WTC11 (cell line): ENCODE results near the gene FITM1. TPM values are rescaled to one million over a fixed set of nuclear protein-coding genes. Genes with fewer than 3 reads are reported as not detected.

ENCODE experiments used
- ATAC-seq: fragments of 200-7000 bp; cut with Tn5 transposase; 2 replicates; pipeline ENCODE4 v1.10.0; 2021; ENCODE audit warnings: mild to moderate bottlenecking, moderate library complexity
- CTCF ChIA-PET: fragments of 300-600 bp; sonication (Branson Sonifier 250); formaldehyde crosslinking; loops from one replicate; lab custom pipeline; 2021; ENCODE audit warnings: antibody characterized with exemption; lab: Charles Lee
- POLR2A ChIA-PET: fragments of 350-600 bp; sonication (Branson Sonifier 250); formaldehyde crosslinking; loops from one replicate; lab custom pipeline; 2021; ENCODE audit warnings: antibody characterized with exemption; lab: Charles Lee
- DNase-seq: peaks from one replicate; pipeline ENCODE4 v3.0.0; 2021; ENCODE audit warnings: low spot score
- H3K27ac Mint-ChIP-seq: 2 replicates; pipeline ENCODE4 v1.8.0; 2021; ENCODE audit warnings: mixed read lengths
- H3K27me3 Mint-ChIP-seq: 2 replicates; pipeline ENCODE4 v1.8.0; 2021; ENCODE audit warnings: low read depth, mild to moderate bottlenecking, moderate library complexity, mixed read lengths
- H3K36me3 Mint-ChIP-seq: 2 replicates; pipeline ENCODE4 v1.8.0; 2021; ENCODE audit warnings: mixed read lengths
- H3K4me1 Mint-ChIP-seq: 2 replicates; pipeline ENCODE4 v1.8.0; 2022; ENCODE audit warnings: mixed read lengths
- H3K4me3 Mint-ChIP-seq: 2 replicates; pipeline ENCODE4 v1.8.0; 2021; ENCODE audit warnings: mild to moderate bottlenecking, moderate library complexity, mixed read lengths
- H3K9me3 Mint-ChIP-seq: 2 replicates; pipeline ENCODE4 v1.8.0; 2021; ENCODE audit warnings: mixed read lengths
- CBFB ChIP-seq: sonication (generic); formaldehyde crosslinking; IDR thresholded peaks from 2 replicates; pipeline ENCODE4 v1.8.1; 2022; ENCODE audit warnings: mild to moderate bottlenecking, low read depth, missing genetic modification reagents
- ESRRA ChIP-seq: sonication (generic); formaldehyde crosslinking; IDR thresholded peaks from 2 replicates; pipeline ENCODE4 v1.8.1; 2022; ENCODE audit warnings: mild to moderate bottlenecking, missing genetic modification reagents, borderline replicate concordance
- FOXP1 ChIP-seq: sonication (generic); formaldehyde crosslinking; IDR thresholded peaks from 2 replicates; pipeline ENCODE4 v1.8.0; 2022; ENCODE audit warnings: missing genetic modification reagents, mild to moderate bottlenecking, moderate library complexity, borderline replicate concordance
- JAZF1 ChIP-seq: fragments of 250-450 bp; sonication (Bioruptor Pico); IDR thresholded peaks from 2 replicates; pipeline ENCODE4 v1.9.0; 2021; ENCODE audit warnings: moderate library complexity, mild to moderate bottlenecking, inconsistent platforms
- JUN ChIP-seq: sonication (generic); formaldehyde crosslinking; IDR thresholded peaks from 2 replicates; pipeline ENCODE4 v1.8.0; 2023; ENCODE audit warnings: mild to moderate bottlenecking, missing genetic modification reagents
- MXD4 ChIP-seq: fragments of 250-450 bp; sonication (Bioruptor Pico); IDR thresholded peaks from 2 replicates; pipeline ENCODE4 v1.8.0; 2021; ENCODE audit warnings: mild to moderate bottlenecking, moderate library complexity, borderline replicate concordance
- NR1H2 ChIP-seq: sonication (generic); formaldehyde crosslinking; IDR thresholded peaks from 2 replicates; pipeline ENCODE4 v1.9.0; 2021; ENCODE audit warnings: mild to moderate bottlenecking, moderate library complexity, missing genetic modification reagents
- NR2C2 ChIP-seq: sonication (generic); formaldehyde crosslinking; IDR thresholded peaks from 2 replicates; pipeline ENCODE4 v1.8.0; 2022; ENCODE audit warnings: mild to moderate bottlenecking, missing genetic modification reagents
- NR3C1 ChIP-seq: sonication (generic); formaldehyde crosslinking; conservative IDR thresholded peaks from 2 replicates; pipeline ENCODE4 v1.8.1; 2023; ENCODE audit warnings: low read depth, mild to moderate bottlenecking, missing genetic modification reagents
- OVOL2 ChIP-seq: fragments of 250-450 bp; sonication (Bioruptor Pico); IDR thresholded peaks from 2 replicates; pipeline ENCODE4 v1.9.0; 2021; ENCODE audit warnings: mild to moderate bottlenecking, borderline replicate concordance
- PRDM15 ChIP-seq: sonication (generic); formaldehyde crosslinking; IDR thresholded peaks from 2 replicates; pipeline ENCODE4 v1.8.0; 2022; ENCODE audit warnings: missing genetic modification reagents
- PRRX2 ChIP-seq: fragments of 250-450 bp; sonication (Bioruptor Pico); IDR thresholded peaks from 2 replicates; pipeline ENCODE4 v1.8.0; 2021; ENCODE audit warnings: mild to moderate bottlenecking
- ZNF121 ChIP-seq: sonication (generic); formaldehyde crosslinking; IDR thresholded peaks from 2 replicates; pipeline ENCODE4 v1.8.0; 2023; ENCODE audit warnings: missing genetic modification reagents
- ZNF671 ChIP-seq: fragments of 250-450 bp; sonication (Bioruptor Pico); IDR thresholded peaks from 2 replicates; pipeline ENCODE4 v1.8.0; 2021; ENCODE audit warnings: mild to moderate bottlenecking
- total RNA-seq: library from RNA; stranded (reverse); gene quantifications from 3 replicates; pipeline ENCODE4 v1.2.3, GENCODE V29; 2021
- TF ChIP-seq, protein P1 (sequence below): sonication (generic); formaldehyde crosslinking; IDR thresholded peaks from 2 replicates; pipeline ENCODE4 v1.8.1; 2023; ENCODE audit warnings: mild to moderate bottlenecking, missing genetic modification reagents, moderate library complexity
- TF ChIP-seq, protein P2 (sequence below): sonication (generic); formaldehyde crosslinking; IDR thresholded peaks from 2 replicates; pipeline ENCODE4 v1.8.1; 2022; ENCODE audit warnings: low read depth, mild to moderate bottlenecking, moderate library complexity, missing genetic modification reagents, borderline replicate concordance
- TF ChIP-seq, protein P3 (sequence below): fragments of 250-450 bp; sonication (Bioruptor Pico); IDR thresholded peaks from 2 replicates; pipeline ENCODE4 v2.1.2; 2022; ENCODE audit warnings: mild to moderate bottlenecking, moderate library complexity
- TF ChIP-seq, protein P4 (sequence below): sonication (generic); formaldehyde crosslinking; IDR thresholded peaks from 2 replicates; pipeline ENCODE4 v1.8.1; 2023; ENCODE audit warnings: mild to moderate bottlenecking, missing genetic modification reagents

Gene FITM1
- total RNA-seq, 1 experiment from 2014 or later, result not detected

GRCh38 chr14:24106672-24107271 lies 23.7 kb upstream of the FITM1 start (continued):
- TF ChIP-seq, protein P1, sequence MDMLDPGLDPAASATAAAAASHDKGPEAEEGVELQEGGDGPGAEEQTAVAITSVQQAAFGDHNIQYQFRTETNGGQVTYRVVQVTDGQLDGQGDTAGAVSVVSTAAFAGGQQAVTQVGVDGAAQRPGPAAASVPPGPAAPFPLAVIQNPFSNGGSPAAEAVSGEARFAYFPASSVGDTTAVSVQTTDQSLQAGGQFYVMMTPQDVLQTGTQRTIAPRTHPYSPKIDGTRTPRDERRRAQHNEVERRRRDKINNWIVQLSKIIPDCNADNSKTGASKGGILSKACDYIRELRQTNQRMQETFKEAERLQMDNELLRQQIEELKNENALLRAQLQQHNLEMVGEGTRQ (CRISPR knock-in tag), result no peak
- TF ChIP-seq JUN (CRISPR knock-in tag) (no peak), FOXP1 (CRISPR knock-in tag) (no peak), PRDM15 (no peak)
- TF ChIP-seq, all 79 proteins: peak for 0

- H3K4me1 Mint-ChIP-seq, result peaks cover 5% of the 10 kb centered on the region
- no peaks in the 10 kb centered on the region; the same call in 1 of the 2 replicates for H3K27me3 Mint-ChIP-seq
- ATAC-seq, result no peak; the same call in 1 of the 2 replicates
- H3K4me3 Mint-ChIP-seq, result no peak overlapping the region
- CTCF ChIA-PET, result interaction anchor here (0.6 to 3.8 kb wide), 49 partner anchors 8 to 1130 kb away, joined by 3 to 254 read pairs (median 5); partner anchors contain the start of genes CARMIL3, CHMP4A, CIDEB and CPNE6
- POLR2A ChIA-PET, result interaction anchor here (0.7 to 3.6 kb wide), 7 partner anchors 13 to 57 kb away, joined by 3 to 13 read pairs (median 6); partner anchors contain the start of genes CARMIL3 and PCK2
- H3K9me3 Mint-ChIP-seq, result peaks cover 21% of the 10 kb centered on the region
- peaks cover 22% of the 10 kb centered on the region for H3K36me3 Mint-ChIP-seq
- DNase-seq, result no peak
- H3K27ac Mint-ChIP-seq, result no peak overlapping the region
- no peak for TF ChIP-seq PRRX2 (CRISPR knock-in tag)
- no peak for TF ChIP-seq PRDM15
- no peak for TF ChIP-seq NR3C1 (CRISPR knock-in tag)
- no peak for TF ChIP-seq NR2C2 (CRISPR knock-in tag)
- TF ChIP-seq, protein P2, sequence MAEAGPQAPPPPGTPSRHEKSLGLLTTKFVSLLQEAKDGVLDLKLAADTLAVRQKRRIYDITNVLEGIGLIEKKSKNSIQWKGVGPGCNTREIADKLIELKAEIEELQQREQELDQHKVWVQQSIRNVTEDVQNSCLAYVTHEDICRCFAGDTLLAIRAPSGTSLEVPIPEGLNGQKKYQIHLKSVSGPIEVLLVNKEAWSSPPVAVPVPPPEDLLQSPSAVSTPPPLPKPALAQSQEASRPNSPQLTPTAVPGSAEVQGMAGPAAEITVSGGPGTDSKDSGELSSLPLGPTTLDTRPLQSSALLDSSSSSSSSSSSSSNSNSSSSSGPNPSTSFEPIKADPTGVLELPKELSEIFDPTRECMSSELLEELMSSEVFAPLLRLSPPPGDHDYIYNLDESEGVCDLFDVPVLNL, result no peak
- no peak for TF ChIP-seq CBFB
- TF ChIP-seq, protein P1 (CRISPR knock-in tag), result no peak
- TF ChIP-seq NR1H2, result no peak
- TF ChIP-seq MXD4 (CRISPR knock-in tag), result no peak
- TF ChIP-seq, protein P3, sequence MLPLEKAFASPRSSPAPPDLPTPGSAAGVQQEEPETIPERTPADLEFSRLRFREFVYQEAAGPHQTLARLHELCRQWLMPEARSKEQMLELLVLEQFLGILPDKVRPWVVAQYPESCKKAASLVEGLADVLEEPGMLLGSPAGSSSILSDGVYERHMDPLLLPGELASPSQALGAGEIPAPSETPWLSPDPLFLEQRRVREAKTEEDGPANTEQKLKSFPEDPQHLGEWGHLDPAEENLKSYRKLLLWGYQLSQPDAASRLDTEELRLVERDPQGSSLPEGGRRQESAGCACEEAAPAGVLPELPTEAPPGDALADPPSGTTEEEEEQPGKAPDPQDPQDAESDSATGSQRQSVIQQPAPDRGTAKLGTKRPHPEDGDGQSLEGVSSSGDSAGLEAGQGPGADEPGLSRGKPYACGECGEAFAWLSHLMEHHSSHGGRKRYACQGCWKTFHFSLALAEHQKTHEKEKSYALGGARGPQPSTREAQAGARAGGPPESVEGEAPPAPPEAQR, result no peak
- TF ChIP-seq JAZF1 (CRISPR knock-in tag), result no peak
- TF ChIP-seq ZNF671 (CRISPR knock-in tag), result no peak
- TF ChIP-seq, protein P4, sequence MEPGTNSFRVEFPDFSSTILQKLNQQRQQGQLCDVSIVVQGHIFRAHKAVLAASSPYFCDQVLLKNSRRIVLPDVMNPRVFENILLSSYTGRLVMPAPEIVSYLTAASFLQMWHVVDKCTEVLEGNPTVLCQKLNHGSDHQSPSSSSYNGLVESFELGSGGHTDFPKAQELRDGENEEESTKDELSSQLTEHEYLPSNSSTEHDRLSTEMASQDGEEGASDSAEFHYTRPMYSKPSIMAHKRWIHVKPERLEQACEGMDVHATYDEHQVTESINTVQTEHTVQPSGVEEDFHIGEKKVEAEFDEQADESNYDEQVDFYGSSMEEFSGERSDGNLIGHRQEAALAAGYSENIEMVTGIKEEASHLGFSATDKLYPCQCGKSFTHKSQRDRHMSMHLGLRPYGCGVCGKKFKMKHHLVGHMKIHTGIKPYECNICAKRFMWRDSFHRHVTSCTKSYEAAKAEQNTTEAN (CRISPR knock-in tag), result no peak
- TF ChIP-seq ZNF121 (CRISPR knock-in tag), result no peak
- TF ChIP-seq ESRRA (CRISPR knock-in tag), result no peak
- no peak for TF ChIP-seq OVOL2
Measured at GRCh38 chr14:24108336-24108874, 22.1 kb upstream of the FITM1 start.
